ENCODE data around the gene MTHFR.
A peak's percentile ranks its signal among the peaks of the same experiment; 100 is the strongest.

Gene MTHFR

GRCh38 chr1:11768821-11769220 is 36.9 kb downstream of the MTHFR start:
- Histone ChIP-seq H3K4me2 (ENCODE audit: low read length) (no peak overlapping the region), H2BK120ac (ENCODE audit: insufficient read depth, low read length, poor library complexity) (no peak overlapping the region), H2BK5ac (ENCODE audit: low read depth, low read length, poor library complexity) (no peak overlapping the region), H3K14ac (ENCODE audit: low read length) (no peak overlapping the region), H4K91ac (ENCODE audit: low read depth, low read length) (no peak overlapping the region), H4K12ac (ENCODE audit: low read depth, low read length) (no peak overlapping the region), H3K9ac (ENCODE audit: low read length) (no peak overlapping the region), H2AFZ (ENCODE audit: insufficient read depth, low read length, poor library complexity) (no peak overlapping the region), H3K23ac (ENCODE audit: low read length) (no peak overlapping the region), H3K4me1 (ENCODE audit: control insufficient read depth in 1 of 2, insufficient read depth in 2 of 2, low read length in 2 of 2) (no peaks in the 10 kb centered on the region), H3K79me2 (ENCODE audit: control insufficient read depth, insufficient read depth, low read length, poor library complexity) (no peaks in the 10 kb centered on the region), H4K8ac (ENCODE audit: low read depth, low read length) (no peak overlapping the region), H3K9me3 (ENCODE audit: insufficient read depth, low read depth, low read length) (no peaks in the 10 kb centered on the region), H3K4ac (ENCODE audit: low read depth, low read length) (no peak overlapping the region), H2AK5ac (ENCODE audit: low read length) (no peak overlapping the region), H2BK12ac (ENCODE audit: low read length) (no peak overlapping the region), H3K27me3 (ENCODE audit: insufficient read depth, low read length) (no peaks in the 10 kb centered on the region), H3K27ac (ENCODE audit: low read depth, low read length) (no peak overlapping the region), H3K18ac (ENCODE audit: low read length) (no peak overlapping the region), H3K36me3 (ENCODE audit: control insufficient read depth in 1 of 2, insufficient read depth in 2 of 2, low read length in 2 of 2) (no peaks in the 10 kb centered on the region), H3K79me1 (ENCODE audit: low read length) (no peaks in the 10 kb centered on the region), H3K4me3 (ENCODE audit: low read depth, low read length) (no peak overlapping the region)
- no CpG with 5 or more reads among the region's 4 CpGs for WGBS (ENCODE audit: extremely low coverage, insufficient coverage, insufficient read length)
- DNase-seq = no peak

GRCh38 chr1:11767922-11768704 is 37.7 kb downstream of the MTHFR start:
- no peak overlapping the region for H2AK5ac ChIP-seq (ENCODE audit: low read length)
- DNase-seq = peak; percentile 79 to 83
- H4K8ac ChIP-seq (ENCODE audit: low read depth, low read length) = no peak overlapping the region
- no peak overlapping the region for H2AFZ ChIP-seq (ENCODE audit: insufficient read depth, low read length, poor library complexity)
- no peak overlapping the region for H4K91ac ChIP-seq (ENCODE audit: low read depth, low read length)
- no peak overlapping the region for H3K14ac ChIP-seq (ENCODE audit: low read length)
- H3K27me3 ChIP-seq (ENCODE audit: insufficient read depth, low read length) = no peaks in the 10 kb centered on the region
- no peak overlapping the region for H4K12ac ChIP-seq (ENCODE audit: low read depth, low read length)
- H3K4me1 ChIP-seq (ENCODE audit: control insufficient read depth in 1 of 2, insufficient read depth in 2 of 2, low read length in 2 of 2) = no peaks in the 10 kb centered on the region
- H3K79me1 ChIP-seq (ENCODE audit: low read length) = no peaks in the 10 kb centered on the region
- H2BK5ac ChIP-seq (ENCODE audit: low read depth, low read length, poor library complexity) = no peak overlapping the region
- no peaks in the 10 kb centered on the region for H3K9me3 ChIP-seq (ENCODE audit: insufficient read depth, low read depth, low read length)
- no peak overlapping the region for H3K27ac ChIP-seq (ENCODE audit: low read depth, low read length)
- H2BK12ac ChIP-seq (ENCODE audit: low read length) = no peak overlapping the region
- H3K4me2 ChIP-seq (ENCODE audit: low read length) = no peak overlapping the region
- no peaks in the 10 kb centered on the region for H3K79me2 ChIP-seq (ENCODE audit: control insufficient read depth, insufficient read depth, low read length, poor library complexity)
- no peak overlapping the region for H3K4ac ChIP-seq (ENCODE audit: low read depth, low read length)
- no CpG with 5 or more reads among the region's 16 CpGs for WGBS (ENCODE audit: extremely low coverage, insufficient coverage, insufficient read length)
- no peak overlapping the region for H3K4me3 ChIP-seq (ENCODE audit: low read depth, low read length)
- H3K36me3 ChIP-seq (ENCODE audit: control insufficient read depth in 1 of 2, insufficient read depth in 2 of 2, low read length in 2 of 2) = no peaks in the 10 kb centered on the region
- H3K18ac ChIP-seq (ENCODE audit: low read length) = no peak overlapping the region
- no peak overlapping the region for H3K9ac ChIP-seq (ENCODE audit: low read length)
- H3K23ac ChIP-seq (ENCODE audit: low read length) = no peak overlapping the region
- no peak overlapping the region for H2BK120ac ChIP-seq (ENCODE audit: insufficient read depth, low read length, poor library complexity)

GRCh38 chr1:11766429-11766776 is 39.4 kb downstream of the MTHFR start:
- Histone ChIP-seq H3K79me1 (ENCODE audit: low read length) (no peaks in the 10 kb centered on the region), H4K8ac (ENCODE audit: low read depth, low read length) (no peak overlapping the region), H3K4me2 (ENCODE audit: low read length) (no peak overlapping the region), H4K91ac (ENCODE audit: low read depth, low read length) (no peak overlapping the region), H4K12ac (ENCODE audit: low read depth, low read length) (no peak overlapping the region), H2BK120ac (ENCODE audit: insufficient read depth, low read length, poor library complexity) (no peak overlapping the region), H3K4me1 (ENCODE audit: control insufficient read depth in 1 of 2, insufficient read depth in 2 of 2, low read length in 2 of 2) (peaks cover 0 to 3% of the 10 kb centered on the region in 2 experiments), H3K27me3 (ENCODE audit: insufficient read depth, low read length) (peaks cover 7% of the 10 kb centered on the region), H3K9ac (ENCODE audit: low read length) (no peak overlapping the region), H3K9me3 (ENCODE audit: insufficient read depth, low read depth, low read length) (peaks cover 4% of the 10 kb centered on the region), H2BK12ac (ENCODE audit: low read length) (no peak overlapping the region), H3K4me3 (ENCODE audit: low read depth, low read length) (no peak overlapping the region), H2BK5ac (ENCODE audit: low read depth, low read length, poor library complexity) (no peak overlapping the region), H2AFZ (ENCODE audit: insufficient read depth, low read length, poor library complexity) (no peak overlapping the region), H3K23ac (ENCODE audit: low read length) (no peak overlapping the region), H3K27ac (ENCODE audit: low read depth, low read length) (no peak overlapping the region), H3K14ac (ENCODE audit: low read length) (no peak overlapping the region), H3K79me2 (ENCODE audit: control insufficient read depth, insufficient read depth, low read length, poor library complexity) (no peaks in the 10 kb centered on the region), H3K18ac (ENCODE audit: low read length) (no peak overlapping the region), H2AK5ac (ENCODE audit: low read length) (no peak overlapping the region), H3K36me3 (ENCODE audit: control insufficient read depth in 1 of 2, insufficient read depth in 2 of 2, low read length in 2 of 2) (no peaks in the 10 kb centered on the region), H3K4ac (ENCODE audit: low read depth, low read length) (no peak overlapping the region)
- no peak for DNase-seq
- no CpG with 5 or more reads among the region's 14 CpGs for WGBS (ENCODE audit: extremely low coverage, insufficient coverage, insufficient read length)

- no peak overlapping the region for H4K8ac ChIP-seq (ENCODE audit: low read depth, low read length)
- no peak overlapping the region for H3K23ac ChIP-seq (ENCODE audit: low read length)
- no peak overlapping the region for H3K4ac ChIP-seq (ENCODE audit: low read depth, low read length)
- H4K91ac ChIP-seq (ENCODE audit: low read depth, low read length) = no peak overlapping the region
- no peaks in the 10 kb centered on the region for H3K79me2 ChIP-seq (ENCODE audit: control insufficient read depth, insufficient read depth, low read length, poor library complexity)
- no peak overlapping the region for H3K14ac ChIP-seq (ENCODE audit: low read length)
- H2BK5ac ChIP-seq (ENCODE audit: low read depth, low read length, poor library complexity) = no peak overlapping the region
- no peak overlapping the region for H3K18ac ChIP-seq (ENCODE audit: low read length)
- no peaks in the 10 kb centered on the region for H3K36me3 ChIP-seq (ENCODE audit: control insufficient read depth in 1 of 2, insufficient read depth in 2 of 2, low read length in 2 of 2)
- no peak overlapping the region for H3K4me3 ChIP-seq (ENCODE audit: low read depth, low read length)
- H2BK120ac ChIP-seq (ENCODE audit: insufficient read depth, low read length, poor library complexity) = no peak overlapping the region
- DNase-seq = no peak
- no peak overlapping the region for H2AK5ac ChIP-seq (ENCODE audit: low read length)
- peaks cover 4% of the 10 kb centered on the region for H3K9me3 ChIP-seq (ENCODE audit: insufficient read depth, low read depth, low read length)
- no peak overlapping the region for H3K9ac ChIP-seq (ENCODE audit: low read length)
- peaks cover 0 to 3% of the 10 kb centered on the region in 2 experiments for H3K4me1 ChIP-seq (ENCODE audit: control insufficient read depth in 1 of 2, insufficient read depth in 2 of 2, low read length in 2 of 2)
- WGBS (ENCODE audit: extremely low coverage, insufficient coverage, insufficient read length) = no CpG with 5 or more reads among the region's 19 CpGs
- H3K79me1 ChIP-seq (ENCODE audit: low read length) = no peaks in the 10 kb centered on the region
- H3K27ac ChIP-seq (ENCODE audit: low read depth, low read length) = no peak overlapping the region
- peaks cover 8% of the 10 kb centered on the region for H3K27me3 ChIP-seq (ENCODE audit: insufficient read depth, low read length)
- H2BK12ac ChIP-seq (ENCODE audit: low read length) = no peak overlapping the region
- no peak overlapping the region for H2AFZ ChIP-seq (ENCODE audit: insufficient read depth, low read length, poor library complexity)
- no peak overlapping the region for H3K4me2 ChIP-seq (ENCODE audit: low read length)
- no peak overlapping the region for H4K12ac ChIP-seq (ENCODE audit: low read depth, low read length)
Measured at GRCh38 chr1:11765661-11766428, 39.9 kb downstream of the MTHFR start.

Measured in trophoblast cell (in vitro differentiated cells and primary cell).